ENCODE data around the gene TRAPPC12.

Gene TRAPPC12

GRCh38 chr2:3409627-3410170 is 30.2 kb downstream of the TRAPPC12 start:
- DNase-seq: no peak

- no peak for DNase-seq
Measured at GRCh38 chr2:3411103-3411502, 31.6 kb downstream of the TRAPPC12 start.

GRCh38 chr2:3413697-3414096 is 34.2 kb downstream of the TRAPPC12 start:
- DNase-seq: no peak

GRCh38 chr2:3414133-3414860 is 34.8 kb downstream of the TRAPPC12 start:
- no peak for DNase-seq

- no peak for DNase-seq
Measured at GRCh38 chr2:3418766-3419404, 39.4 kb downstream of the TRAPPC12 start.

- no peak for DNase-seq
Measured at GRCh38 chr2:3420076-3420768, 40.7 kb downstream of the TRAPPC12 start.

GRCh38 chr2:3420769-3421397 is 41.4 kb downstream of the TRAPPC12 start:
- DNase-seq: no peak

GRCh38 chr2:3421580-3421979 is 42.1 kb downstream of the TRAPPC12 start:
- DNase-seq: no peak

- DNase-seq: no peak
Measured at GRCh38 chr2:3422161-3422779, 42.8 kb downstream of the TRAPPC12 start.

- DNase-seq: peak; percentile 42
Measured at GRCh38 chr2:3423492-3424170, 44.1 kb downstream of the TRAPPC12 start.

GRCh38 chr2:3424171-3424795 is 44.8 kb downstream of the TRAPPC12 start:
- no peak for DNase-seq

GRCh38 chr2:3426615-3427014 is 47.1 kb downstream of the TRAPPC12 start:
- no peak for DNase-seq

GRCh38 chr2:3427272-3427671 is 47.8 kb downstream of the TRAPPC12 start:
- no peak for DNase-seq

GRCh38 chr2:3428577-3428976 is 49.1 kb downstream of the TRAPPC12 start:
- no peak for DNase-seq

GRCh38 chr2:3429066-3429610 is 49.6 kb downstream of the TRAPPC12 start:
- no peak for DNase-seq

- peak; percentile 29 for DNase-seq
Measured at GRCh38 chr2:3430172-3430571, 50.7 kb downstream of the TRAPPC12 start.

GRCh38 chr2:3430740-3431490 is 51.4 kb downstream of the TRAPPC12 start:
- no peak for DNase-seq

GRCh38 chr2:3432067-3432466 is 52.6 kb downstream of the TRAPPC12 start:
- no peak for DNase-seq

GRCh38 chr2:3432693-3433338 is 53.3 kb downstream of the TRAPPC12 start:
- no peak for DNase-seq

GRCh38 chr2:3433339-3433699 is 53.8 kb downstream of the TRAPPC12 start:
- no peak for DNase-seq

All from inflammatory macrophage treated with lipopolysaccharide for 4 hours (primary cell).